Loucy (cell line): ENCODE data around the gene CCR6.

Experiments used
- H2AFZ ChIP-seq: fragments of 200-600 bp; sonication (generic); 2 replicates; pipeline ENCODE4 v1.6.0; 2016; ENCODE audit warnings: antibody characterized with exemption, mild to moderate bottlenecking, low read length, moderate library complexity
- H3F3A ChIP-seq: fragments of 200-600 bp; 2 replicates; pipeline ENCODE4 v1.6.0; 2016; ENCODE audit warnings: antibody characterized with exemption, low read depth, mild to moderate bottlenecking
- H3K27me3 ChIP-seq: fragments of 200-600 bp; sonication (generic); 2 replicates; pipeline ENCODE4 v1.6.1; 2014; ENCODE audit warnings: low read length, mild to moderate bottlenecking; ENCODE audit not compliant: insufficient read depth, poor library complexity, severe bottlenecking
- H3K36me3 ChIP-seq: fragments of 200-600 bp; sonication (generic); 2 replicates; pipeline ENCODE4 v1.6.1; 2016; ENCODE audit warnings: low read length; ENCODE audit not compliant: insufficient read depth
- H3K4me1 ChIP-seq: fragments of 200-600 bp; sonication (generic); 2 replicates; pipeline ENCODE4 v1.5.1; 2014; ENCODE audit warnings: low read length, mild to moderate bottlenecking; ENCODE audit not compliant: insufficient read depth, poor library complexity, severe bottlenecking
- H3K4me2 ChIP-seq: fragments of 200-600 bp; sonication (generic); 2 replicates; pipeline ENCODE4 v1.6.0; 2014; ENCODE audit warnings: antibody characterized with exemption, low read length, low read depth, mild to moderate bottlenecking; ENCODE audit not compliant: poor library complexity, severe bottlenecking
- H3K4me3 ChIP-seq: fragments of 200-600 bp; sonication (generic); 2 replicates; pipeline ENCODE4 v1.5.1; 2014; ENCODE audit warnings: low read length, mild to moderate bottlenecking, mixed read lengths; ENCODE audit not compliant: poor library complexity, severe bottlenecking
- H3K79me2 ChIP-seq: fragments of 200-600 bp; sonication (generic); 2 replicates; pipeline ENCODE4 v1.6.1; 2014; ENCODE audit warnings: low read length; ENCODE audit not compliant: insufficient read depth
- H3K9ac ChIP-seq: fragments of 200-600 bp; sonication (generic); 2 replicates; pipeline ENCODE4 v1.6.0; 2014; ENCODE audit warnings: mild to moderate bottlenecking, low read depth, low read length, moderate library complexity; ENCODE audit not compliant: poor library complexity, severe bottlenecking
- H3K9me2 ChIP-seq: fragments of 200-600 bp; sonication (generic); replicated peaks from 2 replicates; pipeline ENCODE4 v1.6.1; 2016; ENCODE audit warnings: low read depth, low read length, mixed read lengths
- H3K9me3 ChIP-seq: fragments of 200-600 bp; sonication (generic); 2 replicates; pipeline ENCODE4 v1.6.1; 2014; ENCODE audit warnings: mild to moderate bottlenecking, antibody characterized with exemption, low read length, low read depth; ENCODE audit not compliant: insufficient read depth
- H4K20me1 ChIP-seq: fragments of 200-600 bp; sonication (generic); 2 replicates; pipeline ENCODE4 v1.6.0; 2014; ENCODE audit warnings: antibody characterized with exemption, low read length, mild to moderate bottlenecking; ENCODE audit not compliant: insufficient read depth, poor library complexity, severe bottlenecking
- CTCF ChIP-seq: fragments of 200-600 bp; sonication (generic); conservative IDR thresholded peaks from 2 replicates; pipeline ENCODE4 v1.5.1; 2014; ENCODE audit warnings: mild to moderate bottlenecking, antibody characterized with exemption, low read length
- EZH2phosphoT487 ChIP-seq: fragments of 200-600 bp; IDR thresholded peaks from 2 replicates; pipeline ENCODE4 v1.6.1; 2018; ENCODE audit warnings: antibody characterized with exemption, mild to moderate bottlenecking, moderate library complexity, borderline replicate concordance

The CCR6 gene

DNA sequence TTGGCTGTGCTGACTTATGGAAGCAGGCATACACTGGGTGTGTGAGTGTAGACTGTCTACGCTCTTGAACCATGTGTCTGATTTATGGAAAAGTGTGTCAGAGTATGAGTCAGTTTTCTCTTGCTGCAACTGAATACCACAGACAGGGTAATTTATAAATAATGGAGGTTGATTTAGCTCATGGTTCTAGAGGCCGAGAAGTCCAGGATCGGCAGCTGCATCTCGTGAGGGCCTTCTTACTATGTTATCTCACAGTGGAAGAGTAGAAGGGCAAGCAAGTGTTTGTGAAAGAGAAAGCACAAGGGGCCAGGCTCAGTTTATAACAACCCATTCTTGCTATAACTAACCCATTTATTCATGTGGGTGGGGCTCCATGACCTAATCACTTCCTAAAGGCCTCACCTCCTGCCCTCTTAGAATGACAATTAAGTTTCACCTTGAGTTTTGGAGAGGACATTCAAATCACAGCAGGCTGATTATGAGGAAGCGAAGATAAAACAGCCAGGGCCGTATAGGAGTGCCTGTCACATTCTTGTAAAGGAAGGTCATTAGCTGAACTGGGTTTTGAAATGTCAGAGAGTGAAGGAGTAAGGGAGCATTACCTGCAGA is 28.1 kb downstream of the CCR6 start:
- Histone ChIP-seq H3K9me2 (no peaks in the 10 kb centered on the region), H3K4me1 (no peaks in the 10 kb centered on the region), H3K4me3 (no peak overlapping the region), H3K9me3 (no peaks in the 10 kb centered on the region), H2AFZ (no peak overlapping the region), H3K79me2 (no peaks in the 10 kb centered on the region), H4K20me1 (no peaks in the 10 kb centered on the region), H3K4me2 (no peak overlapping the region), H3K9ac (no peak overlapping the region), H3K36me3 (no peaks in the 10 kb centered on the region), H3F3A (no peaks in the 10 kb centered on the region), H3K27me3 (no peaks in the 10 kb centered on the region)
- no peak for TF ChIP-seq EZH2phosphoT487
- TF ChIP-seq CTCF = no peak

DNA sequence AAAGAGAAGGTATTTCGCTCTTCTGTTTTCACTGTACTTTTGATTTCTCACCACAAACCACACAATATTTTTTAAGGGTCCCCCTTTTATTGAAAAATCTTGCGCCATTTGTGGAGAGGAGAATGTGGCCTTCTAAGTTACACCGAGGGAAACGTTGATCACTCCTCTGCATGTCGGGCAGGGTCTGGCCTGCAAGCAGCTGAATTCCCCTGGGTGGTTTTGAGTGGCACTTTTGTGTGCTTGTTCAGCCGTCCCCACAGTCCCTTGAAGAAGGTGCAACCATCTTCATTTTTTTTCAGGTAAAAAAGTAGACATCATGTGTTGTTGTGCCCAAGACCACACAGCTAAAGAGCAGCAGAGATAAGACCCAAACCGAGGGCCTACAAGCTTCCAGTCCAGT is 28.8 kb downstream of the CCR6 start:
- H2AFZ ChIP-seq = no peak overlapping the region
- no peaks in the 10 kb centered on the region for H3K36me3 ChIP-seq
- no peaks in the 10 kb centered on the region for H3F3A ChIP-seq
- no peaks in the 10 kb centered on the region for H4K20me1 ChIP-seq
- no peaks in the 10 kb centered on the region for H3K9me3 ChIP-seq
- H3K79me2 ChIP-seq = no peaks in the 10 kb centered on the region
- no peak overlapping the region for H3K9ac ChIP-seq
- no peak overlapping the region for H3K4me2 ChIP-seq
- H3K27me3 ChIP-seq = no peaks in the 10 kb centered on the region
- TF ChIP-seq CTCF (no peak), EZH2phosphoT487 (no peak)
- no peaks in the 10 kb centered on the region for H3K4me1 ChIP-seq
- H3K4me3 ChIP-seq = no peak overlapping the region
- H3K9me2 ChIP-seq = no peaks in the 10 kb centered on the region

DNA sequence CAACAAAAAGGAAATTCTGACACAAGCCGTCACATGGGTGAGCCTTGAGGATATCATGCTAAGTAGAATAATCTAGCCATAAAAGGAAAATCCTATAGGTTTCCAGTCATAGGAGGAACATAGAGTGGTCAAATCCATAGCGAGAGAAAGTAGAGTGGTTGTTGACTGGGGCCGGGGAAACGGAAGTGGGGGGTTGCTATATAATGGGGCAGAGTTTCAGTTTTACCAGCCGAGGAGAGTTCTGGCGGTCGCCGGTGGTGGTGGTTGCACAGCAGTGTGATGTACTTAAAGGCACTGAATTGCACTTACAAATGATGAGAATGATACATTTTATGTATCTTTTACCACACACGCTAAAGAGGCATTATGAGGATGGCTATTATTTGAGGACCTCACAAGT is 30.0 kb downstream of the CCR6 start:
- Histone ChIP-seq H3K4me1 (no peaks in the 10 kb centered on the region), H3K27me3 (no peaks in the 10 kb centered on the region), H2AFZ (no peak overlapping the region), H3K9me3 (no peaks in the 10 kb centered on the region), H4K20me1 (no peaks in the 10 kb centered on the region), H3K4me2 (no peak overlapping the region), H3K4me3 (no peak overlapping the region), H3K79me2 (no peaks in the 10 kb centered on the region), H3K9ac (no peak overlapping the region), H3F3A (no peaks in the 10 kb centered on the region), H3K9me2 (no peaks in the 10 kb centered on the region), H3K36me3 (no peaks in the 10 kb centered on the region)
- TF ChIP-seq CTCF (no peak), EZH2phosphoT487 (no peak)
